Neuronal stem cell (in vitro differentiated cells): ENCODE data around the gene LELP1.

ENCODE experiments used
- DNase-seq: peaks from one replicate; pipeline ENCODE4 v3.0.0-alpha.2; 2013; ENCODE audit warnings: low spot score
- H2AFZ ChIP-seq: one replicate; pipeline ENCODE4 v1.6.1; 2013; ENCODE audit warnings: mild to moderate bottlenecking, low read length, inconsistent platforms
- H2AK5ac ChIP-seq: 2 replicates; pipeline ENCODE4 v1.6.1; 2013; ENCODE audit warnings: low read depth, mild to moderate bottlenecking, inconsistent platforms, low read length, moderate library complexity, mixed read lengths
- H2BK120ac ChIP-seq: 2 replicates; pipeline ENCODE4 v1.6.1; 2013; ENCODE audit warnings: low read depth, mild to moderate bottlenecking, inconsistent platforms, low read length, moderate library complexity, mixed read lengths
- H2BK12ac ChIP-seq: one replicate; pipeline ENCODE4 v1.6.1; 2013; ENCODE audit warnings: low read length, inconsistent platforms
- H2BK15ac ChIP-seq: 2 replicates; pipeline ENCODE4 v1.6.1; 2013; ENCODE audit warnings: mild to moderate bottlenecking, low read length, inconsistent platforms, mixed read lengths
- H2BK5ac ChIP-seq: one replicate; pipeline ENCODE4 v1.6.1; 2013; ENCODE audit warnings: inconsistent platforms, mild to moderate bottlenecking, low read length, moderate library complexity
- H3K14ac ChIP-seq: one replicate; pipeline ENCODE4 v1.6.1; 2013; ENCODE audit warnings: low read length, inconsistent platforms
- H3K18ac ChIP-seq: 2 replicates; pipeline ENCODE4 v1.6.1; 2013; ENCODE audit warnings: low read length, inconsistent platforms
- H3K23ac ChIP-seq: 2 replicates; pipeline ENCODE4 v1.6.1; 2013; ENCODE audit warnings: low read depth, mild to moderate bottlenecking, mixed read lengths, low read length, inconsistent platforms; ENCODE audit not compliant: poor library complexity
- H3K27ac ChIP-seq: replicated peaks from 3 replicates; pipeline ENCODE4 v1.5.1; 2013; ENCODE audit warnings: low read length, inconsistent platforms
- H3K27me3 ChIP-seq, 3 experiments: 2 replicates each; pipeline ENCODE4 v1.6.1; 2013; ENCODE audit warnings: low read length in 3 of 3, mild to moderate bottlenecking in 2 of 3, inconsistent platforms in 1 of 3, low read depth in 1 of 3, mixed read lengths in 1 of 3, moderate library complexity in 1 of 3; ENCODE audit not compliant: control insufficient read depth in 3 of 3, insufficient read depth in 3 of 3
- H3K36me3 ChIP-seq, 2 donors: replicated peaks in 1 of 2; 2 replicates each; pipeline ENCODE4 v1.6.1; 2013; ENCODE audit warnings: low read length in 2 of 2; ENCODE audit not compliant: control insufficient read depth in 2 of 2, insufficient read depth in 2 of 2
- H3K4ac ChIP-seq: 2 replicates; pipeline ENCODE4 v1.6.1; 2013; ENCODE audit warnings: inconsistent platforms, mild to moderate bottlenecking, low read length, moderate library complexity
- H3K4me1 ChIP-seq, 2 donors: 1 replicate in 1 of 2; 2 replicates in 1 of 2; pipeline ENCODE4 v1.6.1; 2013; ENCODE audit warnings: low read length in 2 of 2, low read depth in 1 of 2; ENCODE audit not compliant: control insufficient read depth in 2 of 2, insufficient read depth in 1 of 2
- H3K4me2 ChIP-seq: one replicate; pipeline ENCODE4 v1.6.1; 2013; ENCODE audit warnings: mild to moderate bottlenecking, low read length, inconsistent platforms; ENCODE audit not compliant: insufficient read depth, poor library complexity, severe bottlenecking
- H3K4me3 ChIP-seq, 2 donors: 2 replicates each; pipeline ENCODE4 v1.5.1; 2013; ENCODE audit warnings: low read length in 2 of 2, mild to moderate bottlenecking in 2 of 2, inconsistent platforms in 1 of 2, moderate library complexity in 1 of 2
- H3K79me1 ChIP-seq: one replicate; pipeline ENCODE4 v1.6.1; 2013; ENCODE audit warnings: low read depth, mild to moderate bottlenecking, inconsistent platforms, low read length, moderate library complexity
- H3K9ac ChIP-seq: one replicate; pipeline ENCODE4 v1.6.1; 2013; ENCODE audit warnings: mild to moderate bottlenecking, low read depth, low read length, inconsistent platforms; ENCODE audit not compliant: poor library complexity
- H3K9me3 ChIP-seq, 2 donors: replicated peaks in 1 of 2; 2 replicates each; pipeline versions ENCODE3 to v1.6.1; 2013; ENCODE audit warnings: low read length in 2 of 2, mild to moderate bottlenecking in 2 of 2, inconsistent platforms in 1 of 2, low read depth in 1 of 2, mixed read lengths in 1 of 2, moderate library complexity in 1 of 2; ENCODE audit not compliant: control insufficient read depth in 2 of 2, insufficient read depth in 1 of 2
- H4K8ac ChIP-seq: one replicate; pipeline ENCODE4 v1.6.1; 2013; ENCODE audit warnings: low read depth, mild to moderate bottlenecking, inconsistent platforms, low read length, moderate library complexity
- H4K91ac ChIP-seq: one replicate; pipeline ENCODE4 v1.6.1; 2013; ENCODE audit warnings: low read length, low read depth, mild to moderate bottlenecking, inconsistent platforms; ENCODE audit not compliant: poor library complexity
- WGBS, 2 donors: extraction: QIAGEN DNeasy Blood & Tissue Kit; methylation state at CpG; one replicate each; pipeline ENCODE4 v1.1.7; 2013; ENCODE audit warnings: missing lambda C conversion rate in 2 of 2, mixed read lengths in 1 of 2; ENCODE audit not compliant: insufficient read length in 2 of 2, insufficient replicate concordance in 1 of 2; ENCODE audit errors: extremely low coverage in 2 of 2; 5-methylcytosine and 5-hydroxymethylcytosine counted together

Gene LELP1

DNA sequence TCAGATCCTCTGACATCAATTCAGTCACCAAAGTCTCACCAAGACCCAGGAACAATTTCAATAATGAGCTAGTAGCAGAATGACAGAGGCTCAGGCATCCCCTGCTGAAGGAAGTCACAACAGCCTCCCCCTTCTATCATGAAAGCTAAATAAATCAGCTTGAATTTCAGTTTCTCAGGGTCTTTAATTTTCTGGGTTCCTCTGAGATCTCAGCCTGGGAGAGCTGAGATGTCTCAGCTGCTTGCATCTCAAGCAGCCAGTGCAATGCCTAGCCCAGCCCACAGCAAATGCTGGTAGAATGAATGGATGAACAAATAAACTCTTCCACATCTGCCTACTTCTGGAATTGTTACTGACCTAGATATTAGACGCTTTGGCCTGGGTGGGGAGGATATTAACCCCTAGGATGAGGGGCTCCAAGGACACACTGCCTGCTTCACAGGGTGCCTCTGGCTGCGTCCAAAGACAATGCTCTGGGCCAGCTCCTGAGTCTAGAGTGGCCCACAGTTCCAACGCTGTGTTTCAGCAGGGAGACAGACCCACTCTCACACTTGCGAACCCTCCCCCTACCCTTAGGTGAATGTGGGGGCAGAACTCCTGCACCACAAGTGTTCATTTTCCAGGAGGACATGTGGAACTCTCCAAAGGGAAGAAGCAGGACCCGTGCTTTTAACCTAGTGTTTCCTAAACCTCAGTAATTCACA lies 45.1 kb downstream of the LELP1 start:
- WGBS, 2 donors: no CpG with 5 or more reads among the region's 5 CpGs
- H3K4me1 ChIP-seq: peaks cover 0 to 4% of the 10 kb centered on the region in 2 donors
- H3K4ac ChIP-seq: no peak overlapping the region

DNA sequence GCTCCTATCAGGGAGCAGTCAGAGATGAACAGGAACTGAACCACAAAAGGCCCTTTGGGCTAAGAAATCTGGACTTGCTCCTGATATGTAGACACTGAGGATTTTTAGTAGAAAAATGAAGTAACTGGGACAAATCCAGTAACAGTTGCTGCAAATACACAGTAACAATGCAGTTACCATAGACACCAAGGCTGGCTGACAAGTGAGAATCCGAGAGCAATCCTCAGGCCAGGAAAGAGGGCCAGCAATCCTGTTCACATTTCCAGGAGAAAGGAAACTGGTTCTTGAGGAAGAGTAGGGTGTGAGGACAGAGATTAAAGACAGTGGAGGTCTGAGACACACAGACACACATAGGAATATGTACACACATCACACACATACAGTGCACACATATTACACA lies 46.9 kb downstream of the LELP1 start:
- Histone ChIP-seq H3K4ac (no peak overlapping the region), H3K18ac (no peak overlapping the region), H4K8ac (no peak overlapping the region), H2BK5ac (no peak overlapping the region), H2AFZ (no peak overlapping the region), H3K27ac (no peak overlapping the region), H3K4me3 (no peak overlapping the region), H3K9ac (no peak overlapping the region), H2AK5ac (no peak overlapping the region), H3K9me3 (no peaks in the 10 kb centered on the region), H3K79me1 (no peaks in the 10 kb centered on the region), H3K36me3 (no peaks in the 10 kb centered on the region), H2BK12ac (no peak overlapping the region), H3K14ac (no peak overlapping the region), H3K27me3 (no peaks in the 10 kb centered on the region), H2BK120ac (no peak overlapping the region), H3K23ac (no peak overlapping the region), H2BK15ac (no peak overlapping the region), H3K4me1 (peaks cover 0 to 4% of the 10 kb centered on the region in 2 donors), H4K91ac (no peak overlapping the region), H3K4me2 (no peak overlapping the region)
- WGBS, 2 donors: no CpG with 5 or more reads among the region's 1 CpG
- no peak for DNase-seq

More for the DNA sequence above, 45.1 kb downstream of the LELP1 start:
- no peak overlapping the region for H2BK5ac ChIP-seq
- H3K14ac ChIP-seq: no peak overlapping the region
- no peak for DNase-seq
- no peaks in the 10 kb centered on the region for H3K79me1 ChIP-seq
- no peak overlapping the region for H3K23ac ChIP-seq
- H3K9ac ChIP-seq: no peak overlapping the region
- H2BK15ac ChIP-seq: no peak overlapping the region
- no peak overlapping the region for H3K4me3 ChIP-seq
- H3K36me3 ChIP-seq: no peaks in the 10 kb centered on the region
- H4K8ac ChIP-seq: no peak overlapping the region
- no peak overlapping the region for H4K91ac ChIP-seq
- H3K9me3 ChIP-seq: no peaks in the 10 kb centered on the region
- no peak overlapping the region for H3K18ac ChIP-seq
- no peak overlapping the region for H3K4me2 ChIP-seq
- H2AK5ac ChIP-seq: no peak overlapping the region
- H3K27me3 ChIP-seq: no peaks in the 10 kb centered on the region
- H2AFZ ChIP-seq: no peak overlapping the region
- no peak overlapping the region for H2BK120ac ChIP-seq
- no peak overlapping the region for H3K27ac ChIP-seq
- no peak overlapping the region for H2BK12ac ChIP-seq

DNA sequence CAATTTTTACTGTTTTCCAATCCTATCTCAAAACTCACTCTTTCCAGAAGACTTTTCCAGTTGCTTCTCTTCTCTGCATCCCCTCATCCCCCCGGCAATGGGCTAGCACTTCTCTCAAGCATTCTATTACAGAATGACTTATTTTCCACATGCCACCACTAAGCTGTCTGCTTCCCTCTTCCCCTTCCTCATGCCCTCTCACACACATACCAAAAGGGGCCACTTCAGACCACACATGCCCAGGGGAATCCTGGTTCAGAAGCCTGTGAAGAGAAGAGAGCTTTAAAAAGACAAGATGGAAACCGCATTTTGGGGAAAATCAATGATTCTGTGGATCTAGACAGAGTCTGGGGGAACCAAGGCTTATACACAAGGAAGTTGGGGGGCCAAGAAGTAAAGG lies 47.9 kb downstream of the LELP1 start:
- Histone ChIP-seq H3K36me3 (no peaks in the 10 kb centered on the region), H4K8ac (no peak overlapping the region), H3K27ac (no peak overlapping the region), H3K9ac (no peak overlapping the region), H3K18ac (no peak overlapping the region), H3K23ac (no peak overlapping the region), H3K79me1 (no peaks in the 10 kb centered on the region), H2BK5ac (no peak overlapping the region), H2AFZ (no peak overlapping the region), H2BK12ac (no peak overlapping the region), H3K4me2 (no peak overlapping the region), H2BK15ac (no peak overlapping the region), H3K4me3 (no peak overlapping the region), H4K91ac (no peak overlapping the region), H3K4ac (no peak overlapping the region), H2BK120ac (no peak overlapping the region), H3K4me1 (peaks cover 0 to 4% of the 10 kb centered on the region in 2 donors), H3K9me3 (no peaks in the 10 kb centered on the region), H3K27me3 (no peaks in the 10 kb centered on the region), H3K14ac (no peak overlapping the region), H2AK5ac (no peak overlapping the region)
- no CpG with 5 or more reads among the region's 2 CpGs for WGBS, 2 donors
- DNase-seq: no peak

DNA sequence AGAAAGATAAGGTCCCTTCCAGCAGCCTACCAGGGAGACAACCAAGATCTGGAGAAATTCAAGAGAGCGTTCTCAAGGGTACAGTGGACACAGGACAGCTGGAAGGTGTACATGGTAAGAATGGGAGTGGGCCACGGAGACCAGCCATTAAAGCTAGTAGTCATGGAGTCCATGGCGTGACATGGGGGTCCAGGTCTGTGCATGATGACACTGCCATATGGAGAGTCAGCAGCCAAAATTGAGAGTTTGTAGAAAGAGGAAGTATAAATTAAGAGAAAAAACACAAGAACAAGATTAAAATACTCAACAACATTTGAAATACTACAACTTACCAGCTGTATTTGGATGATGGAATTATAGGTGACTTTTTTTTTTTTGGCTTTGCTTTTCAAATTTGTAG lies 48.3 kb downstream of the LELP1 start:
- no CpG with 5 or more reads among the region's 3 CpGs for WGBS, 2 donors
- Histone ChIP-seq H2AFZ (no peak overlapping the region), H2BK12ac (no peak overlapping the region), H3K27me3 (no peaks in the 10 kb centered on the region), H2BK5ac (no peak overlapping the region), H3K14ac (no peak overlapping the region), H3K27ac (no peak overlapping the region), H3K4ac (no peak overlapping the region), H4K8ac (no peak overlapping the region), H3K4me3 (no peak overlapping the region), H3K4me1 (peaks cover 0 to 4% of the 10 kb centered on the region in 2 donors), H3K18ac (no peak overlapping the region), H2BK120ac (no peak overlapping the region), H4K91ac (no peak overlapping the region), H3K9ac (no peak overlapping the region), H3K23ac (no peak overlapping the region), H3K36me3 (no peaks in the 10 kb centered on the region), H2AK5ac (no peak overlapping the region), H3K79me1 (no peaks in the 10 kb centered on the region), H3K9me3 (no peaks in the 10 kb centered on the region), H2BK15ac (no peak overlapping the region), H3K4me2 (no peak overlapping the region)
- DNase-seq: no peak
